Astrocyte of the cerebellum (primary cell): ENCODE data around the gene ITGB8.

ENCODE experiments used
- DNase-seq: peaks from one replicate; pipeline ENCODE4 v3.0.0-alpha.2; 2011; ENCODE audit warnings: low read depth
- H3K4me3 ChIP-seq: 2 replicates; pipeline ENCODE4 v1.5.1; 2011; ENCODE audit warnings: mild to moderate bottlenecking, low read depth, low read length, moderate library complexity
- in situ Hi-C: cut with HindIII; loops from 2 replicates; pipeline ENCODE4 v1.10.0; 2017; ENCODE audit warnings: low sequenced_read_pairs
- TF ChIP-seq, protein P1 (sequence below): IDR thresholded peaks from 2 replicates; pipeline ENCODE4 v1.5.1; 2012; ENCODE audit warnings: low read length, low read depth, moderate library complexity, mild to moderate bottlenecking; ENCODE audit errors: missing control alignments

Gene ITGB8

DNA sequence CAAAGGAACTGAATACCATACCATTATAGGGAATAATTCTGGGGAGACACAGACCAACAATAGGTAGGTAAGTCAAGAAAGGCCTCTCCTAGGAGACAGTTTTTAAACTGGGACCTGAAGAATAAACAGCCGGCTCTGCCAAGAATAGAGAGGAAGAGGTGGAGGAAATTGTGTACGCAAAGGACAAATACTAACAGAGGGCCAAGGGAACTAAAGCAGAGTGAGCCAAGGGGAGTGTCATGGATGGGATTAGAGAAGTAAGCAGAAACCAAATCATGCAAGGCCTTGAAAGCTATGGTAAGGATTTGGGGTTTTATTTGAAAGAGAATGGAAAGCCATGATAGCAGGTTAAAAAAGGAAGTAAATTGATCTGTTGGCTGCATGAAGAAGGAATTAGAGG, 18.1 kb upstream of the ITGB8 start:
- no peak overlapping the region for H3K4me3 ChIP-seq
- TF ChIP-seq, protein P1, sequence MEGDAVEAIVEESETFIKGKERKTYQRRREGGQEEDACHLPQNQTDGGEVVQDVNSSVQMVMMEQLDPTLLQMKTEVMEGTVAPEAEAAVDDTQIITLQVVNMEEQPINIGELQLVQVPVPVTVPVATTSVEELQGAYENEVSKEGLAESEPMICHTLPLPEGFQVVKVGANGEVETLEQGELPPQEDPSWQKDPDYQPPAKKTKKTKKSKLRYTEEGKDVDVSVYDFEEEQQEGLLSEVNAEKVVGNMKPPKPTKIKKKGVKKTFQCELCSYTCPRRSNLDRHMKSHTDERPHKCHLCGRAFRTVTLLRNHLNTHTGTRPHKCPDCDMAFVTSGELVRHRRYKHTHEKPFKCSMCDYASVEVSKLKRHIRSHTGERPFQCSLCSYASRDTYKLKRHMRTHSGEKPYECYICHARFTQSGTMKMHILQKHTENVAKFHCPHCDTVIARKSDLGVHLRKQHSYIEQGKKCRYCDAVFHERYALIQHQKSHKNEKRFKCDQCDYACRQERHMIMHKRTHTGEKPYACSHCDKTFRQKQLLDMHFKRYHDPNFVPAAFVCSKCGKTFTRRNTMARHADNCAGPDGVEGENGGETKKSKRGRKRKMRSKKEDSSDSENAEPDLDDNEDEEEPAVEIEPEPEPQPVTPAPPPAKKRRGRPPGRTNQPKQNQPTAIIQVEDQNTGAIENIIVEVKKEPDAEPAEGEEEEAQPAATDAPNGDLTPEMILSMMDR, result no peak
- in situ Hi-C loops, result loop anchor here (25.0 kb wide), 1 partner anchor 550 kb away; the partner anchor contains the start of gene TMEM196
- no peak for DNase-seq

DNA sequence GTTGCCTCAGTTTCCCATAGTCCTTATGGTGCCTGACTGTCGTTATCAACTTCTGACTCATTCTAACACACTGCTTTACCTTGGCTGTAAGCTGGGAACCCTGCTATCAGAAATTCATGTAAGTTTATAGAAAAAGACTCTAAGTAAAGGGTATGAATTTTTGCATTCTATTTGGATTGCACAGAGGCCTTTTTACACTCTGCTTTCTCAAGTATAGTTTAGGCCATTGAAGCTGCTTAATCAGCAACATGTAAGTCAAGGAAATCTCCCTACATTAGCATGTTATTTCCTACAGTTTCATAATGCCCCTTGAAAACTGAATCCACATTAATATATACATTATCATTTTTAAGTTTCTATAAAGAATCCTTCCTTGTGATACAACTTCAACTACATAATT, 17.1 kb upstream of the ITGB8 start:
- H3K4me3 ChIP-seq, result no peak overlapping the region

DNA sequence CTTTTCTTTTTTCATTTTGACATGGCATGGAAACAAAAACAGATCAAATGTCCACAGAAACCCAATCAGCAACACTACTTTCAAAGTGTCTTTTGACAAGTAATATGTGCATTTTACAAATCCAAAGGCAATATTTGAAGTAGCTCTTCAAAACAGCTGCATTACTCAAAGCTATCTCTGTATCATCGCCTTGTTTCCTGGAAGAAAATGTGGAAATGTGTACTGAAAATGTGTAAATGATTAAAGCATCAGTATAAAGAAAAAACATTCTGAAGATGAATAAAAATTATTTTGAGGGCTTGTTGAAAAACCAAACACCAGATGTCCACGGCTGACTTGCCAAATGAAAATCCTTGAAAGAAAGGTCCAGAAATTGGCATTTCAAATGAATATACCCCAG, 16.5 kb upstream of the ITGB8 start:
- in situ Hi-C loops, result loop anchor here (25.0 kb wide), 1 partner anchor 552 kb away; the partner anchor contains the start of gene TMEM196

More for the DNA sequence above, 17.1 kb upstream of the ITGB8 start:
- no peak for DNase-seq
- in situ Hi-C loops, result loop anchor here (25.0 kb wide), 1 partner anchor 551 kb away; the partner anchor contains the start of gene TMEM196
- TF ChIP-seq, protein P1, result no peak

DNA sequence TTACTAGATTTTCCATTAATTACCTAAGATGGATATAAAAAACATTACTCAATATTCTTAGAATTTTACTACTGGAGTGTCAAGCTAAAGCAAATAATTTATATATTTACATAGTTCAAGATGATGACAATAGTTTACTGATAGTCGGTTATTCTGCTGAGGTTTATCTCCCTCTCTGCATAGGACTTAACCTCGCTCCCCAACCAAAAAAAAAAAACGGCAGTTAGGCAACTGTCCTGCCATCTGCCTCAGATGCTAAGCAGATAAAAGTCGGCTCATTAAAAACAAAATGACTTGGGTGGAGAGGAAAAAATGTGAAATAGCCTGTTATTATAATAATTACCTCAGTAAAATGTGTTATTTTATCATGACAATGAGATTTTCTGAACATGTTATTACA, 14.0 kb upstream of the ITGB8 start:
- in situ Hi-C loops, result loop anchor here (25.0 kb wide), 1 partner anchor 554 kb away; the partner anchor contains the start of gene TMEM196
- no peak overlapping the region for H3K4me3 ChIP-seq
- TF ChIP-seq, protein P1, result no peak

More for the DNA sequence above, 16.5 kb upstream of the ITGB8 start:
- TF ChIP-seq, protein P1, result no peak
- no peak for DNase-seq
- no peak overlapping the region for H3K4me3 ChIP-seq

DNA sequence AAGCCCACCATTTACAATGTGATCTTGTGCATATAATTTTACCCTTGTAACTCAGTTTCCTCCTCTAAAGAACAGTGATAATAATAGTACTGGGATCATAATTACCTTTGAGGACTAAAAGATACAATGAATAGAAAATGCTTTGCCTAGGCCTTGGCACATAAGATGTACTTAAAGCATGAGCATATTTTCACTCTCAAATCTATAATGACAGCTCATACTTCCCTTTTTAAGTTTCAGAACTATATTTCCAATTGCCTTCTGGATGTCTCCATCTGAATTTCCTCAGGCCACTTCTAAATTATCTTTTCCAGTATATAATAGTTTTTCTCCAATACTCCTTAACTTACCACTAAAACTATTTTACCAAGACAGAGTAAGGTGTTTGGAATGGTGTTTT, 13.3 kb upstream of the ITGB8 start:
- in situ Hi-C loops, result loop anchor here (25.0 kb wide), 1 partner anchor 555 kb away; the partner anchor contains the start of gene TMEM196
- no peak for DNase-seq
- TF ChIP-seq, protein P1, result no peak
- H3K4me3 ChIP-seq, result no peak overlapping the region

More for the DNA sequence above, 14.0 kb upstream of the ITGB8 start:
- DNase-seq, result no peak

DNA sequence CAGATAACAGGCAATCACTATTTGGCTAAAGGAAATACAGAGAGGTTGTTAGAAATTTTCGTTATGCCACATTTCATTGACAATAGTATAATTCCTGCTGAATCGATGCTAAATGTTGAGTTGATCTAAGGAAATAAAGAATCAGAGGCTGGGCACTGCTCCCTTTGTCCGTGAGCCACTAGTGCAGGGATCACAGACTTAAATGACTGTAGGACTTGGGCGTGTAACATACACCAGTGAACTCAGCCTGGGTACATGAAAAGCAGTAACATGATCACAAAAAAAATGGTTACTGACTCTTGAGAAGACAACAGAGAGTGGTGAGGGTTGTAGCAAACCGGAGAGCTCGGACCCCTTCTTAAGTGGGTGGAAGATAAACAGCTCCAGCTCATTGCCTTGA, 11.8 kb upstream of the ITGB8 start:
- DNase-seq, result no peak
- TF ChIP-seq, protein P1, result no peak
- in situ Hi-C loops, result loop anchor here (25.0 kb wide), 1 partner anchor 557 kb away; the partner anchor contains the start of gene TMEM196
- no peak overlapping the region for H3K4me3 ChIP-seq

DNA sequence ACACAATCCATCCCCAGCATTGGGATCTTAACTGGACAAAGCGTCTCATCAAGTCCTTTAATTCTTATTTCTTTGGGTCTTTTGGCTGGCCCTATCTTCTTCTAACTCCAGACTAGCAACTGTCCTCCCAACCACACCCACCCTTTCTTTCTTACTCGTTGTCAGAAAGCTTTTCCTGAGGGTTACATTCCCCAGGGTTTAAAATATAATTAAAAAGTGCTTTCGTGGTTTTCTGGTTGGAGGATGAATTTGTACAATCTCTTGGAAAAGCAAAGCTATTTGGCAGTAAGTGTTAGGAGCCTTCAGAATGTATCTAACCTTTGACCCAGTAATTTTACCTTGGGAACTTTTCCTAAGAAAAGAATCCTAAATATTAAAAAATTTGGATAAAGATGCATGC, 10.4 kb upstream of the ITGB8 start:
- in situ Hi-C loops, result loop anchor here (25.0 kb wide), 1 partner anchor 558 kb away; the partner anchor contains the start of gene TMEM196
- no peak for DNase-seq
- no peak overlapping the region for H3K4me3 ChIP-seq
- TF ChIP-seq, protein P1, result no peak
